Left cardiac atrium (tissue), 4 donors: ENCODE data around the gene SIK1. TPM values are rescaled to one million over a fixed set of nuclear protein-coding genes. Genes with fewer than 3 reads are reported as not detected.
"Not testable (repeated sequence)": the region's sequence is repeated elsewhere in the genome, so short reads cannot be mapped to it uniquely, and the experiment has no call there.

Experiments
- ATAC-seq, 2 donors: fragments of 200-7000 bp; cut with Tn5 transposase; one replicate each; pipeline ENCODE4 v1.9.1; 2020; ENCODE audit warnings: mild to moderate bottlenecking in 2 of 2, moderate library complexity in 2 of 2
- DNase-seq: peaks from one replicate; pipeline ENCODE4 v3.0.0-alpha.2; 2020
- intact Hi-C, 2 donors: fragments of 100-400 bp; cut with DNase I; formaldehyde crosslinking; loops; one replicate each; pipeline versions ENCODE4 v1.14.1 to v1.15.1; 2022 to 2023
- long read RNA-seq: library from polyadenylated mRNA; unstranded; transcript quantifications from one replicate; pipeline ENCODE4 v2.0.0, GENCODE V29; 2021
- total RNA-seq, 2 donors: library from RNA; stranded (reverse); fragmentation: NEBNext Ultra II Directional; extraction: Animal tissue kit (Norgen Biotek cat#: 25700); gene quantifications; one replicate each; pipeline ENCODE4 v1.2.1, GENCODE V29; 2021
- donor health status: DM: no; HTN: yes; CAD: no.
- donor health status: DM: no; HTN: yes; CAD: no; lungs with severe emphysema.
- donor health status: DM: yes; HTN: yes; CAD: no.
- donor health status: Dilated cardiomyopathy.

The SIK1 gene
- total RNA-seq = 10 to 100 TPM; 15.3 to 49.7 TPM
- long read RNA-seq, full-length matches to known transcripts = 1 of 5 reads
- long read RNA-seq, partial matches to known transcripts = 1 of 5 reads
- long read RNA-seq, other reads (novel, unspliced or antisense) = 3 of 5 reads

- ATAC-seq = peak in 1 of 2 donors; percentile 12
- intact Hi-C loops, DNase-seq: not testable (repeated sequence)
These were observed at the start of gene SIK1 for GRCh38 chr21:43426404-43427241. TSS of gene SIK1 (minus strand) at chr21:43427131. CDS start at chr21:43426178, 953 bp downstream.

GRCh38 chr21:43471597-43472242 lies 44.8 kb upstream of the SIK1 start:
- DNase-seq, intact Hi-C loops: not testable (repeated sequence)
- peak in 1 of 2 donors; percentile 35 for ATAC-seq

- ATAC-seq, DNase-seq, intact Hi-C loops: not testable (repeated sequence)
These were observed 43.0 kb upstream of the SIK1 start for GRCh38 chr21:43469719-43470458.

- no peak for DNase-seq
- no peak for ATAC-seq
- intact Hi-C loops = no loop called here
These were observed 40.9 kb upstream of the SIK1 start for GRCh38 chr21:43467785-43468184.

- intact Hi-C loops, DNase-seq: not testable (repeated sequence)
- peak in 1 of 2 donors; percentile 59 for ATAC-seq
These were observed 38.2 kb upstream of the SIK1 start for GRCh38 chr21:43465159-43465558.

- intact Hi-C loops, DNase-seq: not testable (repeated sequence)
- ATAC-seq = peak; percentile 64 to 75
These were observed 36.7 kb upstream of the SIK1 start for GRCh38 chr21:43463498-43464261.

GRCh38 chr21:43462932-43463331 lies 36.0 kb upstream of the SIK1 start:
- DNase-seq, intact Hi-C loops, ATAC-seq: not testable (repeated sequence)

- DNase-seq, intact Hi-C loops, ATAC-seq: not testable (repeated sequence)
These were observed 33.5 kb upstream of the SIK1 start for GRCh38 chr21:43460475-43460874.

- ATAC-seq, DNase-seq, intact Hi-C loops: not testable (repeated sequence)
These were observed 32.1 kb upstream of the SIK1 start for GRCh38 chr21:43458995-43459394.

- DNase-seq, intact Hi-C loops: not testable (repeated sequence)
- peak; percentile 71 to 80 for ATAC-seq
These were observed 29.8 kb upstream of the SIK1 start for GRCh38 chr21:43456616-43457314.

- DNase-seq, ATAC-seq, intact Hi-C loops: not testable (repeated sequence)
These were observed 28.8 kb upstream of the SIK1 start for GRCh38 chr21:43455717-43456116.

GRCh38 chr21:43454176-43454575 lies 27.2 kb upstream of the SIK1 start:
- ATAC-seq, intact Hi-C loops, DNase-seq: not testable (repeated sequence)

GRCh38 chr21:43451850-43452249 lies 24.9 kb upstream of the SIK1 start:
- DNase-seq, ATAC-seq, intact Hi-C loops: not testable (repeated sequence)

- DNase-seq, ATAC-seq, intact Hi-C loops: not testable (repeated sequence)
These were observed 23.4 kb upstream of the SIK1 start for GRCh38 chr21:43450287-43450686.

- DNase-seq, ATAC-seq, intact Hi-C loops: not testable (repeated sequence)
These were observed 20.5 kb upstream of the SIK1 start for GRCh38 chr21:43447353-43447977.

- ATAC-seq, DNase-seq, intact Hi-C loops: not testable (repeated sequence)
These were observed 19.5 kb upstream of the SIK1 start for GRCh38 chr21:43446277-43446932.

- DNase-seq, intact Hi-C loops, ATAC-seq: not testable (repeated sequence)
These were observed 17.6 kb upstream of the SIK1 start for GRCh38 chr21:43444524-43444923.
